Measurements from ENCODE around the gene BFSP2.

DNA sequence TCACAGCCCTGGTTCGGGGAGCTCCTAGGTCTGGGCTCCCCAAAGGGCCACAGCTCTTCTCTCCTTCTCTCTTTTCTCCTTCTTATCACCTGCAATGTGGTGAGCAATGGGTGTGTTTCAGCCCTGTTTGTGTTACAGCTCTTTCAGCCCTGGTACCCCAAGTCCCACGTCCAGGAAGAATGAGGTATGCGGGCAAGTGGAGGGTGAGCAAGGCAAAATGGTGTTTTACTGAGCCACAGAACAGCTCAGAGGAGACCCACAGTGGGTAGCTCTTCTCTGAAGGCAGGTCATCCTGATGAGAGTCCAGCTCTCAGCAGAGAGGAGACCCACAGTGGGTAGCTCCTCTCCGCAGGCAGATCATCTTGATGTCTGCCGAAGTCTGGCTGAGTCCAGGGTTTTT, 86.8 kb downstream of the BFSP2 start:
- TF ChIP-seq POLR2A (IDR thresholded peaks at IDR 0.05; ENCODE audit: low read depth, low read length), result no peak
- TF ChIP-seq, protein P1, sequence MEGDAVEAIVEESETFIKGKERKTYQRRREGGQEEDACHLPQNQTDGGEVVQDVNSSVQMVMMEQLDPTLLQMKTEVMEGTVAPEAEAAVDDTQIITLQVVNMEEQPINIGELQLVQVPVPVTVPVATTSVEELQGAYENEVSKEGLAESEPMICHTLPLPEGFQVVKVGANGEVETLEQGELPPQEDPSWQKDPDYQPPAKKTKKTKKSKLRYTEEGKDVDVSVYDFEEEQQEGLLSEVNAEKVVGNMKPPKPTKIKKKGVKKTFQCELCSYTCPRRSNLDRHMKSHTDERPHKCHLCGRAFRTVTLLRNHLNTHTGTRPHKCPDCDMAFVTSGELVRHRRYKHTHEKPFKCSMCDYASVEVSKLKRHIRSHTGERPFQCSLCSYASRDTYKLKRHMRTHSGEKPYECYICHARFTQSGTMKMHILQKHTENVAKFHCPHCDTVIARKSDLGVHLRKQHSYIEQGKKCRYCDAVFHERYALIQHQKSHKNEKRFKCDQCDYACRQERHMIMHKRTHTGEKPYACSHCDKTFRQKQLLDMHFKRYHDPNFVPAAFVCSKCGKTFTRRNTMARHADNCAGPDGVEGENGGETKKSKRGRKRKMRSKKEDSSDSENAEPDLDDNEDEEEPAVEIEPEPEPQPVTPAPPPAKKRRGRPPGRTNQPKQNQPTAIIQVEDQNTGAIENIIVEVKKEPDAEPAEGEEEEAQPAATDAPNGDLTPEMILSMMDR (IDR thresholded peaks at IDR 0.05; ENCODE audit: extremely low read depth in 1 of 2, insufficient read depth in 1 of 2, low read depth in 1 of 2, low read length in 2 of 2), result no peak
- TF ChIP-seq, protein P2, sequence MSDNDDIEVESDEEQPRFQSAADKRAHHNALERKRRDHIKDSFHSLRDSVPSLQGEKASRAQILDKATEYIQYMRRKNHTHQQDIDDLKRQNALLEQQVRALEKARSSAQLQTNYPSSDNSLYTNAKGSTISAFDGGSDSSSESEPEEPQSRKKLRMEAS (IDR thresholded peaks at IDR 0.05; ENCODE audit: insufficient read depth, insufficient read length), result no peak
